Erythroblast (primary cell): ENCODE measurements around the gene SBF1.
"Not testable (repeated sequence)": the region's sequence is repeated elsewhere in the genome, so short reads cannot be mapped to it uniquely, and the experiment has no call there.

Source experiments
- DNase-seq, 2 experiments: peaks; one replicate each; lab custom pipeline; 2025; lab: John Stamatoyannopoulos, UW
- GATA1 ChIP-seq: IDR thresholded peaks from 2 replicates; pipeline ENCODE4 v1.6.1; 2011; ENCODE audit warnings: low read depth, mild to moderate bottlenecking, control low read depth, low read length, moderate library complexity
- POLR2A ChIP-seq: IDR thresholded peaks from 2 replicates; pipeline ENCODE4 v1.6.1; 2011; ENCODE audit warnings: mild to moderate bottlenecking, low read length

SBF1 gene

GRCh38 chr22:50398831-50399648 lies 75.8 kb downstream of the SBF1 start:
- TF ChIP-seq POLR2A (no peak), GATA1 (no peak)
- DNase-seq, result no peak

- not testable (repeated sequence) for DNase-seq
Measured at GRCh38 chr22:50397371-50398060, 77.3 kb downstream of the SBF1 start.

- no peak for DNase-seq
Measured at GRCh38 chr22:50396751-50397370, 78.0 kb downstream of the SBF1 start.

More at GRCh38 chr22:50396751-50397370, 78.0 kb downstream of the SBF1 start:
- no peak for TF ChIP-seq GATA1
- TF ChIP-seq POLR2A, result no peak
